ENCODE data around the gene STK11IP.

Gene STK11IP

GRCh38 chr2:219605607-219605954, 7.9 kb downstream of the STK11IP start:
- Histone ChIP-seq H3F3A (ENCODE audit: insufficient read depth) (no peaks in the 10 kb centered on the region), H2AFZ (ENCODE audit: low read depth, low read length, severe bottlenecking) (no peak overlapping the region), H3K4me2 (ENCODE audit: low read depth, low read length, poor library complexity, severe bottlenecking) (no peak overlapping the region), H3K9me3 (ENCODE audit: insufficient read depth, low read length) (no peaks in the 10 kb centered on the region), H3K9ac (ENCODE audit: low read length) (no peak overlapping the region), H3K27ac (ENCODE audit: low read depth, low read length) (no peak overlapping the region), H3K4me3 (ENCODE audit: insufficient read depth, low read length, poor library complexity, severe bottlenecking) (no peak overlapping the region), H3K9me2 (replicated peaks; ENCODE audit: insufficient read depth, low read length) (no peaks in the 10 kb centered on the region), H3K36me3 (ENCODE audit: low read length) (no peaks in the 10 kb centered on the region), H4K20me1 (ENCODE audit: low read depth, low read length) (no peaks in the 10 kb centered on the region), H3K79me2 (ENCODE audit: insufficient read depth, low read length) (no peaks in the 10 kb centered on the region), H3K27me3 (ENCODE audit: low read length) (no peaks in the 10 kb centered on the region)
- TF ChIP-seq EZH2phosphoT487 (conservative IDR thresholded peaks at IDR 0.05; ENCODE audit: low read length): no peak
- TF ChIP-seq CTCF (IDR thresholded peaks at IDR 0.05; ENCODE audit: insufficient read depth, low read length, poor library complexity, severe bottlenecking): no peak

- Histone ChIP-seq H3K9me2 (replicated peaks; ENCODE audit: insufficient read depth, low read length) (no peaks in the 10 kb centered on the region), H3K9ac (ENCODE audit: low read length) (no peak overlapping the region), H2AFZ (ENCODE audit: low read depth, low read length, severe bottlenecking) (no peak overlapping the region), H3K79me2 (ENCODE audit: insufficient read depth, low read length) (no peaks in the 10 kb centered on the region), H3K4me2 (ENCODE audit: low read depth, low read length, poor library complexity, severe bottlenecking) (no peak overlapping the region), H4K20me1 (ENCODE audit: low read depth, low read length) (no peaks in the 10 kb centered on the region), H3K9me3 (ENCODE audit: insufficient read depth, low read length) (no peaks in the 10 kb centered on the region), H3K36me3 (ENCODE audit: low read length) (no peaks in the 10 kb centered on the region), H3K27me3 (ENCODE audit: low read length) (no peaks in the 10 kb centered on the region), H3F3A (ENCODE audit: insufficient read depth) (no peaks in the 10 kb centered on the region), H3K27ac (ENCODE audit: low read depth, low read length) (no peak overlapping the region), H3K4me3 (ENCODE audit: insufficient read depth, low read length, poor library complexity, severe bottlenecking) (no peak overlapping the region)
- TF ChIP-seq EZH2phosphoT487 (conservative IDR thresholded peaks at IDR 0.05; ENCODE audit: low read length) (no peak), CTCF (IDR thresholded peaks at IDR 0.05; ENCODE audit: insufficient read depth, low read length, poor library complexity, severe bottlenecking) (no peak)
These were observed 10.3 kb downstream of the STK11IP start for GRCh38 chr2:219607931-219608330.

- Histone ChIP-seq H3K27me3 (ENCODE audit: low read length) (no peaks in the 10 kb centered on the region), H3K9me2 (replicated peaks; ENCODE audit: insufficient read depth, low read length) (no peaks in the 10 kb centered on the region), H3K4me3 (ENCODE audit: insufficient read depth, low read length, poor library complexity, severe bottlenecking) (no peak overlapping the region), H4K20me1 (ENCODE audit: low read depth, low read length) (no peaks in the 10 kb centered on the region), H3K9me3 (ENCODE audit: insufficient read depth, low read length) (no peaks in the 10 kb centered on the region), H3K4me2 (ENCODE audit: low read depth, low read length, poor library complexity, severe bottlenecking) (no peak overlapping the region), H3K36me3 (ENCODE audit: low read length) (no peaks in the 10 kb centered on the region), H3K79me2 (ENCODE audit: insufficient read depth, low read length) (no peaks in the 10 kb centered on the region), H2AFZ (ENCODE audit: low read depth, low read length, severe bottlenecking) (no peak overlapping the region), H3K27ac (ENCODE audit: low read depth, low read length) (no peak overlapping the region), H3K9ac (ENCODE audit: low read length) (no peak overlapping the region), H3F3A (ENCODE audit: insufficient read depth) (no peaks in the 10 kb centered on the region)
- no peak for TF ChIP-seq CTCF (IDR thresholded peaks at IDR 0.05; ENCODE audit: insufficient read depth, low read length, poor library complexity, severe bottlenecking)
- no peak for TF ChIP-seq EZH2phosphoT487 (conservative IDR thresholded peaks at IDR 0.05; ENCODE audit: low read length)
These were observed 10.8 kb downstream of the STK11IP start for GRCh38 chr2:219608399-219608964.
